ENCODE measurements around the gene CLEC1A. TPM values are rescaled to one million over a fixed set of nuclear protein-coding genes. Genes with fewer than 3 reads are reported as not detected.

The CLEC1A gene
- total RNA-seq, 2 experiments from 2014 or later = not detected

DNA sequence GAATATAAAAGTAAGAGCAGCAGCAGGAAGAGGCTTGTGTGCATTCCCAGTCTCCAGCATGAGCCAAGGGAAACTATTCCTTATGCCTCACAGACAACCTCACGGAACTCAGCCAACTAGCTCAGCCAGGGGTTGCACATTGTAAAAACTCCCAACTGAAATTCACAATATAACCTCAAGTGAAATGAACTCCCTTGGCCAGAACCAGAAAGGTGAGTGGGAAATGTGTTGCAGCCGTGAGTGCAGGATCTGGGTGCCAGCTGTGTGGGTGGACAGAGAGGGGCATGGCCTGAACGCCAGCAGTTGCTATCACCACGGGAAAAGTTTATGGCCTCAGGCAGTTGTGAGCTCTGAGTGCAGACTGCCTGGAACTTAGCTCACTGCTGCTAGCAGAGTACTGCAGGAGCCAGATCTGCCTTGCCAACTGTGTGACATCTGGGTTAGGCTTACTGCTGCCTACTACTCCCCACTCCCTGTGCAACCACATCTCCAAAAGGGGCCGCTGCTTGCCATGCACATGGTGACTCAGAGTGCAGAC is 2.3 kb upstream of the CLEC1A start:
- H3K27ac ChIP-seq (ENCODE audit: low read depth, low read length, poor library complexity, severe bottlenecking) = no peak overlapping the region
- ChIA-PET POLR2A (interaction anchor here (0.9 kb wide), 1 partner anchor 10 kb away, joined by 4 read pairs; no protein-coding TSS in a partner anchor), CTCF (ENCODE audit: unreplicated experiment) (no interaction called here)
- H4K20me1 ChIP-seq (ENCODE audit: insufficient read depth, low read length) = no peaks in the 10 kb centered on the region
- H3K9me3 ChIP-seq (ENCODE audit: low read length) = no peaks in the 10 kb centered on the region
- no peak for TF ChIP-seq EZH2phosphoT487 (IDR thresholded peaks at IDR 0.05; ENCODE audit: borderline replicate concordance, low read depth, low read length)
- no peak for TF ChIP-seq CTCF (conservative IDR thresholded peaks at IDR 0.05; ENCODE audit: low read length)
- no peak overlapping the region for H2AFZ ChIP-seq (ENCODE audit: low read length)
- H3K4me2 ChIP-seq (ENCODE audit: low read length) = no peak overlapping the region
- H3K79me2 ChIP-seq (ENCODE audit: insufficient read depth, low read depth, low read length) = no peaks in the 10 kb centered on the region
- H3K9me2 ChIP-seq (ENCODE audit: insufficient read depth, low read length) = no peaks in the 10 kb centered on the region
- BruUV-seq (replicated peaks) = no TSS peak
- no peaks in the 10 kb centered on the region for H3K4me1 ChIP-seq (ENCODE audit: insufficient read depth, low read length, poor library complexity, severe bottlenecking)
- intact Hi-C loops (cut with micrococcal nuclease; ENCODE audit: unreplicated experiment) = no loop called here
- no peak overlapping the region for H3K4me3 ChIP-seq (ENCODE audit: low read depth, low read length, poor library complexity, severe bottlenecking)
- no peaks in the 10 kb centered on the region for H3K36me3 ChIP-seq (ENCODE audit: insufficient read depth, low read length)
- no peak for DNase-seq (ENCODE audit: low spot score)

DNA sequence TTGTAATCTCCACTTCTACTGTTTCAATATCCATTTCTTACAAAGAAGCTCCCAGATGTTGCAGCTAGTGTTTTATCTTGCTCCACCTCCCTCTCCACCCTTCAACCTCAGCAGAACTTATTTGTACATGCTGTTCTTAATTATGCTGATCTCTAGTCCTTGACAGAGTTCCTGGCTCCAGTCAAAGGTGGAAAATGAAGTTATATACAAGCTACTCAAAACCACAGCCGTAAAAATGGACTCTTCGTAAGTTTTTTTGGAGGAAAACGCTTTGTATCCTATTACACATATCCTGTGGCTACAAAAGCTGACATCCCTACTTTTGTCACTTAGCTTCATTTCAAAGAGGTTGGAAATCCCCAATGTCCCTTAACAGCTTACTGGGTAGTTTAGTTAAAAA is 1.3 kb downstream of the CLEC1A start:
- Histone ChIP-seq H3K4me2 (ENCODE audit: low read length) (no peak overlapping the region), H3K4me1 (ENCODE audit: insufficient read depth, low read length, poor library complexity, severe bottlenecking) (no peaks in the 10 kb centered on the region), H3K27ac (ENCODE audit: low read depth, low read length, poor library complexity, severe bottlenecking) (no peak overlapping the region), H3K4me3 (ENCODE audit: low read depth, low read length, poor library complexity, severe bottlenecking) (no peak overlapping the region), H2AFZ (ENCODE audit: low read length) (no peak overlapping the region), H3K36me3 (ENCODE audit: insufficient read depth, low read length) (no peaks in the 10 kb centered on the region), H4K20me1 (ENCODE audit: insufficient read depth, low read length) (no peaks in the 10 kb centered on the region), H3K9me3 (ENCODE audit: low read length) (no peaks in the 10 kb centered on the region), H3K9me2 (ENCODE audit: insufficient read depth, low read length) (no peaks in the 10 kb centered on the region), H3K79me2 (ENCODE audit: insufficient read depth, low read depth, low read length) (no peaks in the 10 kb centered on the region)
- intact Hi-C loops (cut with micrococcal nuclease; ENCODE audit: unreplicated experiment) = no loop called here
- ChIA-PET CTCF (ENCODE audit: unreplicated experiment) (no interaction called here), POLR2A (interaction anchor here (1.1 to 1.3 kb wide), 2 partner anchors 17 to 28 kb away, joined by 3 to 4 read pairs; no protein-coding TSS in a partner anchor)
- TF ChIP-seq EZH2phosphoT487 (IDR thresholded peaks at IDR 0.05; ENCODE audit: borderline replicate concordance, low read depth, low read length) (no peak), CTCF (conservative IDR thresholded peaks at IDR 0.05; ENCODE audit: low read length) (no peak)
- no peak for DNase-seq (ENCODE audit: low spot score)
- BruUV-seq (replicated peaks) = no TSS peak

DNA sequence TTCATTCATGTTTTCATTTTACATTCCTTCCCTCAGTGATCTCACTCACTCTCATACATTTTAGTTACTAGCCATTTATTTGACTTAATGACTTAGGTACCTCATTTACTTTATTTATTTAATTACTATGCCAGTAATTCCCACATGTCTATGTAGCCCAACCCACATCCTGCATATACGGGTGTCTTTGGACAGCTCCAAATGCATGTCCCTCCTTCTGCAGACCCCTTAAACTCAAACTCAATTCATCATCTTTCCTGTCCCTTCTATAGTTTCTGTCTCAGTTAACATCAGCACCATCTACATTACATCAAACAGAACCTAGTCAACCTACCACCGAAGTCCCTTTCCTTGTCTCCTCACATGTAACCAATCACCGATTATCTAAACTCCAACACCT is 2.8 kb downstream of the CLEC1A start:
- ChIA-PET POLR2A (no interaction called here), CTCF (ENCODE audit: unreplicated experiment) (no interaction called here)
- no peaks in the 10 kb centered on the region for H3K9me2 ChIP-seq (ENCODE audit: insufficient read depth, low read length)
- no peak for DNase-seq (ENCODE audit: low spot score)
- no peaks in the 10 kb centered on the region for H3K9me3 ChIP-seq (ENCODE audit: low read length)
- no peak overlapping the region for H3K4me2 ChIP-seq (ENCODE audit: low read length)
- BruUV-seq (replicated peaks) = no TSS peak
- no peaks in the 10 kb centered on the region for H3K4me1 ChIP-seq (ENCODE audit: insufficient read depth, low read length, poor library complexity, severe bottlenecking)
- H2AFZ ChIP-seq (ENCODE audit: low read length) = no peak overlapping the region
- no peaks in the 10 kb centered on the region for H4K20me1 ChIP-seq (ENCODE audit: insufficient read depth, low read length)
- intact Hi-C loops (cut with micrococcal nuclease; ENCODE audit: unreplicated experiment) = no loop called here
- H3K4me3 ChIP-seq (ENCODE audit: low read depth, low read length, poor library complexity, severe bottlenecking) = no peak overlapping the region
- TF ChIP-seq CTCF (conservative IDR thresholded peaks at IDR 0.05; ENCODE audit: low read length) (no peak), EZH2phosphoT487 (IDR thresholded peaks at IDR 0.05; ENCODE audit: borderline replicate concordance, low read depth, low read length) (no peak)
- no peak overlapping the region for H3K27ac ChIP-seq (ENCODE audit: low read depth, low read length, poor library complexity, severe bottlenecking)
- no peaks in the 10 kb centered on the region for H3K79me2 ChIP-seq (ENCODE audit: insufficient read depth, low read depth, low read length)
- H3K36me3 ChIP-seq (ENCODE audit: insufficient read depth, low read length) = no peaks in the 10 kb centered on the region
